Fibroblast of lung (primary cell): ENCODE measurements around the gene PROK1. TPM values are rescaled to one million over a fixed set of nuclear protein-coding genes. Genes with fewer than 3 reads are reported as not detected.

Experiments used
- DNase-seq, 2 donors: peaks; one replicate each; pipeline versions ENCODE4 v3.0.0 to v3.0.0-alpha.2; 2010; ENCODE audit warnings: low read depth in 2 of 2
- H2AFZ ChIP-seq: 2 replicates; pipeline ENCODE4 v1.5.1; 2012; ENCODE audit warnings: low read length, control low read depth, inconsistent platforms
- H3K27ac ChIP-seq: 2 replicates; pipeline ENCODE4 v1.5.1; 2011; ENCODE audit warnings: low read length, control low read depth; ENCODE audit not compliant: insufficient read depth
- H3K27me3 ChIP-seq: 2 replicates; pipeline ENCODE4 v1.5.1; 2011; ENCODE audit warnings: mild to moderate bottlenecking, low read length; ENCODE audit not compliant: control insufficient read depth, insufficient read depth
- H3K36me3 ChIP-seq: 2 replicates; pipeline ENCODE4 v1.5.1; 2011; ENCODE audit warnings: low read length; ENCODE audit not compliant: control insufficient read depth, insufficient read depth
- H3K4me1 ChIP-seq: 2 replicates; pipeline ENCODE4 v1.5.1; 2011; ENCODE audit warnings: low read length; ENCODE audit not compliant: control insufficient read depth, insufficient read depth; ENCODE audit errors: extremely low read depth
- H3K4me2 ChIP-seq: 2 replicates; pipeline ENCODE4 v1.5.1; 2011; ENCODE audit warnings: low read length, control low read depth; ENCODE audit not compliant: insufficient read depth; ENCODE audit errors: extremely low read depth
- H3K4me3 ChIP-seq, 4 experiments: fragments of 200-600 bp in 1 of 4; sonication (generic) in 1 of 4; replicated peaks in 1 of 4; 2 replicates each; pipeline ENCODE4 v1.5.1; 2011 to 2016; ENCODE audit warnings: low read length in 4 of 4, low read depth in 3 of 4, mild to moderate bottlenecking in 3 of 4, control low read depth in 2 of 4, inconsistent platforms in 1 of 4, mixed read lengths in 1 of 4; ENCODE audit not compliant: insufficient read depth in 1 of 4; ENCODE audit errors: control extremely low read depth in 1 of 4
- H3K79me2 ChIP-seq: 2 replicates; pipeline ENCODE4 v1.5.1; 2012; ENCODE audit warnings: mild to moderate bottlenecking, low read length, inconsistent platforms; ENCODE audit not compliant: control insufficient read depth, insufficient read depth
- H3K9ac ChIP-seq: 2 replicates; pipeline ENCODE4 v1.5.1; 2011; ENCODE audit warnings: mild to moderate bottlenecking, low read length, control low read depth; ENCODE audit not compliant: insufficient read depth
- H3K9me3 ChIP-seq: 2 replicates; pipeline ENCODE4 v1.5.1; 2012; ENCODE audit warnings: low read depth, low read length; ENCODE audit not compliant: control insufficient read depth, insufficient read depth
- H4K20me1 ChIP-seq: 2 replicates; pipeline ENCODE4 v1.5.1; 2011; ENCODE audit warnings: low read length; ENCODE audit not compliant: control insufficient read depth, insufficient read depth; ENCODE audit errors: extremely low read depth
- EZH2 ChIP-seq: IDR thresholded peaks from 2 replicates; pipeline ENCODE4 v1.5.1; 2012; ENCODE audit warnings: low read length, control low read depth, mild to moderate bottlenecking; ENCODE audit errors: missing control alignments
- polyA plus RNA-seq, 2 donors: library from polyadenylated mRNA; depleted of rRNA in 1 of 2; stranded (reverse) in 1 of 2; unstranded in 1 of 2; fragments of >200 nt; gene quantifications; 2 replicates each; pipeline ENCODE4 v1.2.1, GENCODE V29; 2011 to 2012; ENCODE audit warnings: missing spikeins in 1 of 2
- total RNA-seq: library from RNA; depleted of rRNA; stranded (reverse); fragments of >200 nt; gene quantifications from 2 replicates; pipeline ENCODE4 v1.2.1, GENCODE V29; 2014
- TF ChIP-seq, protein P1 (sequence below), 2 donors: IDR thresholded peaks in 1 of 2; conservative IDR thresholded peaks in 1 of 2; 1 replicate in 1 of 2; 2 replicates in 1 of 2; pipeline ENCODE4 v1.5.1; 2011 to 2012; ENCODE audit warnings: low read length in 2 of 2, control low read depth in 1 of 2, inconsistent platforms in 1 of 2, low read depth in 1 of 2, mild to moderate bottlenecking in 1 of 2

Gene PROK1
- total and polyA plus RNA-seq, 2 donors (not counting 1 experiment from before 2014, with no cell fraction given), result not detected

DNA sequence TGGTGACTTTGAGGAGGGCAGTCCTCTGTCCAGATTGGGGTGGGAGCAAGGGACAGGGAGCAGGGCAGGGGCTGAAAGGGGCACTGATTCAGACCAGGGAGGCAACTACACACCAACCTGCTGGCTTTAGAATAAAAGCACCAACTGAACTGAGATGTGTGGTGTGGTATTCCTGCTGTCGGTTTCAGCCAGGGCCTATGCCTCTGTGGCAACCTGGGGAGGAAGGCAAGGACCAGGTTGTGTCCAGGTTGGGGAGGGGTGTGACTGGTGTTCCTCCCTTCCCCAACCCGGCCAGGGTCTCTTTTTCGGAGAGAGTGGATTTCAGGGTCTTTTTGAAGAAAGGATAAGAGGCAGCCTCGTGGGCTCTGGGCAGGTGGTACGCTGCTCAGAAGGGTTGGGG lies 6.3 kb downstream of the PROK1 start:
- no peaks in the 10 kb centered on the region for H3K36me3 ChIP-seq
- H4K20me1 ChIP-seq, result no peaks in the 10 kb centered on the region
- no peak overlapping the region for H3K4me3 ChIP-seq
- H3K4me1 ChIP-seq, result no peaks in the 10 kb centered on the region
- no peak overlapping the region for H3K27ac ChIP-seq
- no peak for DNase-seq
- no peak for TF ChIP-seq EZH2
- TF ChIP-seq, protein P1, sequence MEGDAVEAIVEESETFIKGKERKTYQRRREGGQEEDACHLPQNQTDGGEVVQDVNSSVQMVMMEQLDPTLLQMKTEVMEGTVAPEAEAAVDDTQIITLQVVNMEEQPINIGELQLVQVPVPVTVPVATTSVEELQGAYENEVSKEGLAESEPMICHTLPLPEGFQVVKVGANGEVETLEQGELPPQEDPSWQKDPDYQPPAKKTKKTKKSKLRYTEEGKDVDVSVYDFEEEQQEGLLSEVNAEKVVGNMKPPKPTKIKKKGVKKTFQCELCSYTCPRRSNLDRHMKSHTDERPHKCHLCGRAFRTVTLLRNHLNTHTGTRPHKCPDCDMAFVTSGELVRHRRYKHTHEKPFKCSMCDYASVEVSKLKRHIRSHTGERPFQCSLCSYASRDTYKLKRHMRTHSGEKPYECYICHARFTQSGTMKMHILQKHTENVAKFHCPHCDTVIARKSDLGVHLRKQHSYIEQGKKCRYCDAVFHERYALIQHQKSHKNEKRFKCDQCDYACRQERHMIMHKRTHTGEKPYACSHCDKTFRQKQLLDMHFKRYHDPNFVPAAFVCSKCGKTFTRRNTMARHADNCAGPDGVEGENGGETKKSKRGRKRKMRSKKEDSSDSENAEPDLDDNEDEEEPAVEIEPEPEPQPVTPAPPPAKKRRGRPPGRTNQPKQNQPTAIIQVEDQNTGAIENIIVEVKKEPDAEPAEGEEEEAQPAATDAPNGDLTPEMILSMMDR (conservative IDR thresholded peaks at IDR 0.05 in 1 of 2, IDR thresholded peaks at IDR 0.05 in 1 of 2; ENCODE audit: low read depth in 1 of 2, low read length in 2 of 2), result no peak
- peaks cover 11% of the 10 kb centered on the region for H3K27me3 ChIP-seq
- H3K9me3 ChIP-seq, result no peaks in the 10 kb centered on the region
- no peak overlapping the region for H3K4me2 ChIP-seq
- H2AFZ ChIP-seq, result no peak overlapping the region
- H3K79me2 ChIP-seq, result no peaks in the 10 kb centered on the region
- H3K9ac ChIP-seq, result no peak overlapping the region

DNA sequence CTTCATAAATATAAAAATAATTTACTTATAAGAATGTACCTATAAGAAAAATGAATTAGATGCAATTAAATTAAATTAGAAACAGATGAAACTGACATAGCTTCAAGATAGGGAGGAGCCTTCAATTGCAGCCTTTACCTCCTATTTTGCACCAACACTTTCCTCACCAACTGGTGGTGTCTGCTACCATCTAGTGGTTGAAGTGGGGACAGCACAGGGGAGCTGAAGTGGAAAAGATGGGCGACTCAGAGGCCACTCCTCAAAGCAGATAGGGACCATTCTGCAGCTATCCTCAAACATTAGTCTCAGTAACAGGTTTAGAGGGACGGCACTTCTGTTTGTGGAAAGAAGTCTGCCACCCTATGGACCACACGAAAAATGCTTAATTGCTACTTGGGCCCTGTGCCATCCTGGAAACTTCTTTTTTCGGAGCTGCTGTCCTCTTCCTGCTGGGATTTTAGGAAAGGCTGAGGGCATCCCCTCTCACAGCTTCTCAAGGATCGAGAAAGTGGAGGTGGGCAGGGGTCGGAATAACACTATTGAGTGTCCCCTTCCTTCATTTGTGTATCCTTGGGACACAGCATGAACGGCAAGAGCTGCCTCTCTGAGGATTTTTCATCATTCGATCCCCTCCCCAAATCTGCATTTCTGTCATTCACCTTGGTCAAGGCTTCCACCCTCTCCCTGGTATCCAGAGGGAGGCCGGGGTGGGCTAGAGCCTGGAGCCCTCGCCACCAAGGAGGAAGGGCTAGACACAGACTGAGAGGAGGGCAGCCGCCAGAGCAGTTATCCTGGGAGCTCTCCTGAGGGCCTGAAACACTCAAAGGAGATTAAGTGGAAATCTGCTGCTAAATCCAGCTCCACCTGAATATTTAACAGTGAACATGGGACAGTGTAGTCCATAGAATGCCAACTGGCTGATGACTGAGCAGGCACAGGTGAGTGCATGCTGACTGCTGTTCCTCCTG lies 9.6 kb downstream of the PROK1 start:
- H3K4me1 ChIP-seq, result no peaks in the 10 kb centered on the region
- H3K4me3 ChIP-seq, result no peak overlapping the region
- no peak overlapping the region for H3K9ac ChIP-seq
- no peak overlapping the region for H2AFZ ChIP-seq
- H3K27me3 ChIP-seq, result no peaks in the 10 kb centered on the region
- no peaks in the 10 kb centered on the region for H3K79me2 ChIP-seq
- no peaks in the 10 kb centered on the region for H3K9me3 ChIP-seq
- no peaks in the 10 kb centered on the region for H3K36me3 ChIP-seq
- no peak overlapping the region for H3K27ac ChIP-seq
- TF ChIP-seq, protein P1 (conservative IDR thresholded peaks at IDR 0.05 in 1 of 2, IDR thresholded peaks at IDR 0.05 in 1 of 2; ENCODE audit: low read depth in 1 of 2, low read length in 2 of 2), result peak; percentile 99
- no peak for TF ChIP-seq EZH2
- H3K4me2 ChIP-seq, result no peak overlapping the region
- no peaks in the 10 kb centered on the region for H4K20me1 ChIP-seq
- peak; percentile 58 to 80 for DNase-seq

DNA sequence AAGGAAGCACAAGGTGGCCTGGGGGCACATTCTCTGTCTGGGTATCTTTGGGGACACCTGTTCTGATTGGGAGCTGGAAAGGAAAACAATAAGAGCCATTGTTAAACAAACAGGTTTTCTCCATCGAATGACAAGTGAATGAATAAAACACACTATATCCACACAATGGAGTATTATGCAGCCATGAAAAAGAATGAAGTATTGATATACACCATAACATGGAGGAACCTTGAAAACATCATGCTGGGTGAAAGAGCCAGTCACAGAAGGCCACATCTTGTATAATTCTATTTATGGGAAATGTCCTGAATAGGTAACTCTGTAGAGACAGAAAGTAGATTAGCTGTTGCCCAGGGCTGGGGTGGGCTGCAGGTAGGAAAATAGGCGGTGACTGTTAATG lies 11.1 kb downstream of the PROK1 start:
- Histone ChIP-seq H3K9ac (no peak overlapping the region), H3K4me3 (no peak overlapping the region), H4K20me1 (no peaks in the 10 kb centered on the region), H3K79me2 (no peaks in the 10 kb centered on the region), H2AFZ (no peak overlapping the region), H3K4me2 (no peak overlapping the region), H3K4me1 (no peaks in the 10 kb centered on the region), H3K36me3 (no peaks in the 10 kb centered on the region), H3K27me3 (peaks cover 4% of the 10 kb centered on the region), H3K9me3 (no peaks in the 10 kb centered on the region), H3K27ac (no peak overlapping the region)
- DNase-seq, result no peak
- TF ChIP-seq, protein P1 (conservative IDR thresholded peaks at IDR 0.05 in 1 of 2, IDR thresholded peaks at IDR 0.05 in 1 of 2; ENCODE audit: low read depth in 1 of 2, low read length in 2 of 2), result no peak
- TF ChIP-seq EZH2, result no peak
